ENCODE measurements around the gene RARRES2.
A peak's percentile ranks its signal among the peaks of the same experiment; 100 is the strongest.

- no peak for TF ChIP-seq POLR2A (IDR thresholded peaks at IDR 0.05; ENCODE audit: low read depth, low read length)
- TF ChIP-seq POLR2AphosphoS5 (IDR thresholded peaks at IDR 0.05; ENCODE audit: low read depth, low read length): no peak
- TF ChIP-seq TAF1 (IDR thresholded peaks at IDR 0.05; ENCODE audit: low read depth, low read length): peak; percentile 28; the same call in 1 of the 2 replicates
- no peak for TF ChIP-seq SPI1 (IDR thresholded peaks at IDR 0.05; ENCODE audit: low read depth, low read length)
- TF ChIP-seq POU2F2 (IDR thresholded peaks at IDR 0.05; ENCODE audit: low read depth, low read length): no peak
- TF ChIP-seq PAX5 (IDR thresholded peaks at IDR 0.05; ENCODE audit: insufficient read depth, low read length, severe bottlenecking): no peak
These were observed 17.6 kb downstream of the RARRES2 start for GRCh38 chr7:150323682-150324372.
